ENCODE measurements around the gene ADPRHL1. TPM values are rescaled to one million over a fixed set of nuclear protein-coding genes. Genes with fewer than 3 reads are reported as not detected.

The ADPRHL1 gene
- total RNA-seq, 6 experiments from 2014 or later = 1.0 to 2.0 (median 1.5) TPM

DNA sequence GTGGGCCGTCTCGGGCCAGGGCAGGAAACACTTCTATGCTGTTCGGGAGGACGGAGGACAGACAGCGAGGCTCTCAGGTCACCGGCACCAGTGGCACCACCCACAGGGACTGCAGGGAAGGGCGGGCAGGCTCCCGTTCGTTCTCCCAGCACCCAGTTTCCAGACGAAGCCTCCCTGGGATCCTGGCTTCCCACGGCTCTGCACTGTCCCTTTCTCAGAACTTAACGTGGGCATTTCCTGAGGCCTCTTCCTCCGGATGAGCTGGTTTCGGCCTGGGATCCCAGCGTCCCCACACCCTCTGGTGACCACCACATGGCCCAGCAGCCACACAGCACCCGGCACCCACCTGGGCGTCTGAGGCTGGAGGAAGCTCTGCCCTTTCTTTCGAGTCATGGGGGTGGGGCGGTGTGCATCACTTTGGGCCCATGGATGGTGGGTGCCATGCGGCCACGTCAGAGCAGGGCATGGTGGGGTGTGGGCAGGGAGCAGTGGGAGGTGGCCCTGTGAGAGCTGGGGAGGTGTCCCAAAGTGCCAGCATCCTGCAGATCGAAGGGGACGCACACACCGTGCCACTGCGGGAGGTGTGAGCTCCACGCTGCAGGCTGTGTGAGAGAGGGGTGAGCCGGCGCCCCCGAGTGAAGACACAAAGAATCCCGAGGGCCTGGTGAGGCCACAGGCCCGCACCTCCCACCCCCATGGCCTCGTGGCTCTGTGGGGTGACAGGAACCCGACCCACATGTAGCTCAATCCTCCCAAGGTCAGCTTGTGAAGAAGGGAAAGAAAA, 50.6 kb downstream of the ADPRHL1 start:
- no peaks in the 10 kb centered on the region for H3K9me3 Mint-ChIP-seq
- no peaks in the 10 kb centered on the region for H3K36me3 Mint-ChIP-seq (ENCODE audit: low read depth)
- peaks cover 6% of the 10 kb centered on the region for H3K27me3 Mint-ChIP-seq (ENCODE audit: insufficient read depth)
- no peak overlapping the region for H3K4me3 Mint-ChIP-seq
- H3K27ac Mint-ChIP-seq = no peak overlapping the region
- peaks cover 22% of the 10 kb centered on the region for H3K4me1 Mint-ChIP-seq (ENCODE audit: low read depth)
- TF ChIP-seq, protein P1, sequence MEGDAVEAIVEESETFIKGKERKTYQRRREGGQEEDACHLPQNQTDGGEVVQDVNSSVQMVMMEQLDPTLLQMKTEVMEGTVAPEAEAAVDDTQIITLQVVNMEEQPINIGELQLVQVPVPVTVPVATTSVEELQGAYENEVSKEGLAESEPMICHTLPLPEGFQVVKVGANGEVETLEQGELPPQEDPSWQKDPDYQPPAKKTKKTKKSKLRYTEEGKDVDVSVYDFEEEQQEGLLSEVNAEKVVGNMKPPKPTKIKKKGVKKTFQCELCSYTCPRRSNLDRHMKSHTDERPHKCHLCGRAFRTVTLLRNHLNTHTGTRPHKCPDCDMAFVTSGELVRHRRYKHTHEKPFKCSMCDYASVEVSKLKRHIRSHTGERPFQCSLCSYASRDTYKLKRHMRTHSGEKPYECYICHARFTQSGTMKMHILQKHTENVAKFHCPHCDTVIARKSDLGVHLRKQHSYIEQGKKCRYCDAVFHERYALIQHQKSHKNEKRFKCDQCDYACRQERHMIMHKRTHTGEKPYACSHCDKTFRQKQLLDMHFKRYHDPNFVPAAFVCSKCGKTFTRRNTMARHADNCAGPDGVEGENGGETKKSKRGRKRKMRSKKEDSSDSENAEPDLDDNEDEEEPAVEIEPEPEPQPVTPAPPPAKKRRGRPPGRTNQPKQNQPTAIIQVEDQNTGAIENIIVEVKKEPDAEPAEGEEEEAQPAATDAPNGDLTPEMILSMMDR (IDR thresholded peaks at IDR 0.05) = no peak
- DNase-seq = no peak

DNA sequence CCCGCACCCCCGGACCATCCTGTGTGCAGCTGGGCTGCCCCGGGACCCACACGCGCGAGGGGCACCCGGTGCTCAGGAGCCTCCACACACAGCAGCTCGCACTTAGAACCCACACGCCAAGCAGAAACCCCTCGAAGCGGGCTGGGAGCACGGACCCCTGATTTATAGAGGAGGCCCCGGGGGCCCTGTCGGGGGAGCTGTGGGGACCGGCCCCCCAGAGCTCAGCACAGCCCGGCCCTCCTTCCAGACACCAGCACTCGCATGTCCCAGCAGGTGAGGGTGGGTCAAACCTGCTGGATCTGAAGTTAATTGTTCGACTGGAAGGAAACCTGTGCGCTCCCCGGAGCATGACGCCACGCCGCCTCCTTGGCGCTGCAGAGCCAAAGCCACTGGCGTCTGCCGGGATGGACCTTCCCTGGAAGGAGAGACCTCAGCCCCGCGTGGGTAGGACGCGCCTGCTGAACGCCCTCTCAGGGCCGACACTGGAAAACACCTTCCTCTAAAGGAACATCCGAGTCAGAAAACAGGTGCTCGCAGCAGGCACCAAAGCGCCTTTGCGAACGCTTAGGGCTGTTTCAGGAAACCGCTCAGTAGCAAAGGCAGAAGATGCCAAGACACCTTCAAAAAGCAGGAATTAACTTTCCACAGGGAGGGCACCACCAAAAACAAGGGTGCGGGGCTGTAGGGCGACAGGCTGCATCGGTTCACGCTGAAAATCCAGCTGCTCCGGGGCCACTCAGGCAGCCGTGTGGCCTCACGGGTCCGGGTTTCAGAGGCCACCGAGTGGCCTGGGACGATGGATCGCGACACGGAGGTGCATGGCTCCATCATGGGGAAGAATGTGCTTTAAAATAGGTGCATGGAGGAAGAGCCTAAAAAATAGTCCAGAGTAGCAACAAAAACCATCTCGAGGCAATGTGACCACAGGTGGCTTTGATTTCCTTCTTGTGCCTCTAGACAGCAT, 51.6 kb downstream of the ADPRHL1 start:
- Mint-ChIP-seq H3K9me3 (no peaks in the 10 kb centered on the region), H3K36me3 (ENCODE audit: low read depth) (no peaks in the 10 kb centered on the region), H3K4me3 (no peak overlapping the region), H3K4me1 (ENCODE audit: low read depth) (peaks cover 22% of the 10 kb centered on the region), H3K27me3 (ENCODE audit: insufficient read depth) (peaks cover 6% of the 10 kb centered on the region), H3K27ac (no peak overlapping the region)
- TF ChIP-seq, protein P1 (IDR thresholded peaks at IDR 0.05) = no peak
- no peak for DNase-seq

DNA sequence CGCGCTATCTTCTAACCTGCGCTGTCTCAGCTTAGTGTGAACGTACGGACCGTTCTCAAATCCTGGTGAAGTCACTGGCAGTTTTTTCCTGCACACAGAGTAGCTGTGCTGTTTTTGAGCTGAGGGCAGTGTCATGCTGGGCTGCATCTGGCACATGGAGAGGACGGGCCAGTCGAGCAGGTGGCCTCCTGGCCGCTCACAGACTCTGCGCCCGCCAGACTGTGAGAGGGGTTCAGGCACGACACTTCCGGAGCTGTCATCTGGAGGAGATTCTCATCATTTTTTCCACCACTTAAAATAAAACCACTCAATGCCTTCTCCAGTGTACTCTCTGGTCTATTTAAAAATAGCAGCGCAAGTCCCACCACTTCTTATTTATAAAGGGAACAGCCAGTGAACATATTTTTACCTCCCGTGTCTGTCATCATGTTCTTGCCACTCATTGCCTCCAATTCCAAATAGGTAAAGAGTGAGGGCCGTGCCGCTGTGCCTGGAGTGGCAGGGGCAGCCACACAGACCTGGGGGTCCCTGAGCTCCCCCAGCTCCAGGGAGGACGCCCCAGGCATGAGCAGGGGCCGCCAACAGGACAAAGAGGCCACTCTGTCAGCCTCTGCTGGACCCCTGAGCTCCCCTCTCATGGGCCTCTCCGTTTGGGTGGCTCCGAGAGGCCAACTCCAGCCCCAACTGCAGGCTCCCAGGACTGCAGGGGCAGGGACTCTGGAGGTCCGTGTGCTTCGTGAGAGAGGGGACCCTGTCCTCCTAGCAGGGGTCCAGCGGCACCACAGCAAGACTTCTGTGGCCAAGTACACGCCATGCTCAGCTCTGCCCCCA, 52.5 kb downstream of the ADPRHL1 start:
- H3K27ac Mint-ChIP-seq = peak overlapping the region; percentile 69; the same call in 1 of the 2 replicates
- no peak for DNase-seq
- no peaks in the 10 kb centered on the region for H3K36me3 Mint-ChIP-seq (ENCODE audit: low read depth)
- no peaks in the 10 kb centered on the region for H3K9me3 Mint-ChIP-seq
- peak overlapping the region; percentile 62 for H3K4me3 Mint-ChIP-seq
- peaks cover 2% of the 10 kb centered on the region for H3K27me3 Mint-ChIP-seq (ENCODE audit: insufficient read depth)
- TF ChIP-seq, protein P1 (IDR thresholded peaks at IDR 0.05) = no peak
- H3K4me1 Mint-ChIP-seq (ENCODE audit: low read depth) = peaks cover 22% of the 10 kb centered on the region

DNA sequence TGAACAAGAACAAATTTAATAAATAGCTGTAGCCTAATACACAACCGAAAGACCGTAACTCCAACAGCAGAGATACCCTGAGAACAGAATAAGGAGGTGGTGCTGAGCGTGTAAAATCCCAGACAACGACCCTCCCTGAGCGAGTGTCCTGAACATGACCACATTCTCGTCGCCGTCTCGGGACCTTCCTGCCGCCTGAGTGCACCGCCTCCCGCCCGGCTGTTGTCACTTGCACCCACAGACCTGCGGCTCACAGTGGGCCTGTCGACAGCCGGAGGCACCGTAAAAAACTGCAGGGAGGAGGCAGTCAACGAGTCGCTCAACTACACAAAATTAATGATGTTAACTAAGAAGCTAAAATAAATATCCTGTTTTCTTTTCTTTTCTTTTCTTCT, 53.5 kb downstream of the ADPRHL1 start:
- Mint-ChIP-seq H3K27me3 (ENCODE audit: insufficient read depth) (peaks cover 2% of the 10 kb centered on the region), H3K9me3 (no peaks in the 10 kb centered on the region), H3K36me3 (ENCODE audit: low read depth) (no peaks in the 10 kb centered on the region), H3K4me3 (peak overlapping the region; percentile 62), H3K4me1 (ENCODE audit: low read depth) (peaks cover 22% of the 10 kb centered on the region), H3K27ac (peak overlapping the region; percentile 44)
- no peak for DNase-seq
- TF ChIP-seq, protein P1 (IDR thresholded peaks at IDR 0.05) = no peak

Data from HFFc6 (cell line).